ENCODE data around the gene OTOP1.
"Not testable (repeated sequence)": the region's sequence is repeated elsewhere in the genome, so short reads cannot be mapped to it uniquely, and the experiment has no call there.

DNA sequence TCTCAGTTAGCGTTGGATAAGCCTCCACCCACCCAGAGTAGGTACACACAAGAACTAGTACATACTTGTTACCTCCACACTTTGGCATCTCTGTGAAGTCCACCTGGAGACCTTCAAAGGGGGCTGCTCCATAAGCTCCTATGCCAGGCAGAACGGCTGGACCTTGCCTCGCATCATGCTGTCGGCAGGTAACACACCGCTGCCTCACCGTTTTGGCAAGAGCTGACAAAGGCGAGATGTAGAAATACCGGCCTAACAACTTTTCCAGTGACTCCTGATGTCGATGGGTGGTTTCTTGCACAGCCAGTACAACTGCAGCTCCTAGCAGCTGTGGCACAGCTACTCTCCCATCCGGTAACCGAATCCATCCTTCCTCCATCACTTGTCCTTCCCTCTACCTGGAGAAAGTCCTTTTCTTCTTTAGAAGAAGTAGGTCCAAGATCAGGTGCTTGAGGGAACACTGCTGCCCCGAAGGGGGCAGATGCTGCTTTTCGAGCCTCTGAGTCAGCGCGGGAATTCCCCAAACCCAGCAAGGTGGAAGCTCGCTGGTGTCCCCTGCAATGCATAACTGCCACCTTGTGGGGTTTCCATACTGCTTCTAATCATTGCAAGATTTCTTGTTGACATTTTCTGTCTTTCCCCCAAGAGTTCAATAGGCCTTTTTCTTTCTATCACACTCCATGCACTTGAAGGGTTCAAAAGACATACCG is 65.6 kb downstream of the OTOP1 start:
- TF ChIP-seq ZFP30 (CRISPR knock-in tag; IDR thresholded peaks at IDR 0.05); ARNTL (CRISPR knock-in tag; IDR thresholded peaks at IDR 0.05; ENCODE audit: borderline replicate concordance, low read depth); ESRRG (CRISPR knock-in tag; IDR thresholded peaks at IDR 0.05); RARB (CRISPR knock-in tag; IDR thresholded peaks at IDR 0.05); CSRNP3 (CRISPR knock-in tag; IDR thresholded peaks at IDR 0.05); CSDC2 (CRISPR knock-in tag; IDR thresholded peaks at IDR 0.05): not testable (repeated sequence)
- TF ChIP-seq, protein P1, sequence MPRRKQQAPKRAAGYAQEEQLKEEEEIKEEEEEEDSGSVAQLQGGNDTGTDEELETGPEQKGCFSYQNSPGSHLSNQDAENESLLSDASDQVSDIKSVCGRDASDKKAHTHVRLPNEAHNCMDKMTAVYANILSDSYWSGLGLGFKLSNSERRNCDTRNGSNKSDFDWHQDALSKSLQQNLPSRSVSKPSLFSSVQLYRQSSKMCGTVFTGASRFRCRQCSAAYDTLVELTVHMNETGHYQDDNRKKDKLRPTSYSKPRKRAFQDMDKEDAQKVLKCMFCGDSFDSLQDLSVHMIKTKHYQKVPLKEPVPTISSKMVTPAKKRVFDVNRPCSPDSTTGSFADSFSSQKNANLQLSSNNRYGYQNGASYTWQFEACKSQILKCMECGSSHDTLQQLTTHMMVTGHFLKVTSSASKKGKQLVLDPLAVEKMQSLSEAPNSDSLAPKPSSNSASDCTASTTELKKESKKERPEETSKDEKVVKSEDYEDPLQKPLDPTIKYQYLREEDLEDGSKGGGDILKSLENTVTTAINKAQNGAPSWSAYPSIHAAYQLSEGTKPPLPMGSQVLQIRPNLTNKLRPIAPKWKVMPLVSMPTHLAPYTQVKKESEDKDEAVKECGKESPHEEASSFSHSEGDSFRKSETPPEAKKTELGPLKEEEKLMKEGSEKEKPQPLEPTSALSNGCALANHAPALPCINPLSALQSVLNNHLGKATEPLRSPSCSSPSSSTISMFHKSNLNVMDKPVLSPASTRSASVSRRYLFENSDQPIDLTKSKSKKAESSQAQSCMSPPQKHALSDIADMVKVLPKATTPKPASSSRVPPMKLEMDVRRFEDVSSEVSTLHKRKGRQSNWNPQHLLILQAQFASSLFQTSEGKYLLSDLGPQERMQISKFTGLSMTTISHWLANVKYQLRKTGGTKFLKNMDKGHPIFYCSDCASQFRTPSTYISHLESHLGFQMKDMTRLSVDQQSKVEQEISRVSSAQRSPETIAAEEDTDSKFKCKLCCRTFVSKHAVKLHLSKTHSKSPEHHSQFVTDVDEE (CRISPR knock-in tag; IDR thresholded peaks at IDR 0.05), result not testable (repeated sequence)
